ENCODE measurements around the gene NEURL1B.

The NEURL1B gene

GRCh38 chr5:172715931-172716682 lies 75.0 kb downstream of the NEURL1B start:
- DNase-seq (ENCODE audit: low spot score) = no peak

GRCh38 chr5:172716796-172717313 lies 75.8 kb downstream of the NEURL1B start:
- DNase-seq (ENCODE audit: low spot score) = peak; percentile 55

- DNase-seq (ENCODE audit: low spot score) = no peak
These were observed 76.6 kb downstream of the NEURL1B start for GRCh38 chr5:172717481-172718195.

GRCh38 chr5:172718527-172719114 lies 77.6 kb downstream of the NEURL1B start:
- DNase-seq (ENCODE audit: low spot score) = no peak

- no peak for DNase-seq (ENCODE audit: low spot score)
These were observed 78.1 kb downstream of the NEURL1B start for GRCh38 chr5:172719211-172719610.

- DNase-seq (ENCODE audit: low spot score) = no peak
These were observed 79.6 kb downstream of the NEURL1B start for GRCh38 chr5:172720655-172721054.

- DNase-seq (ENCODE audit: low spot score) = no peak
These were observed 80.6 kb downstream of the NEURL1B start for GRCh38 chr5:172721455-172722326.

GRCh38 chr5:172722327-172722815 lies 81.3 kb downstream of the NEURL1B start:
- no peak for DNase-seq (ENCODE audit: low spot score)

- DNase-seq (ENCODE audit: low spot score) = no peak
These were observed 82.4 kb downstream of the NEURL1B start for GRCh38 chr5:172723508-172723907.

GRCh38 chr5:172724242-172725183 lies 83.5 kb downstream of the NEURL1B start:
- no peak for DNase-seq (ENCODE audit: low spot score)

- no peak for DNase-seq (ENCODE audit: low spot score)
These were observed 84.2 kb downstream of the NEURL1B start for GRCh38 chr5:172725273-172725672.

- DNase-seq (ENCODE audit: low spot score) = no peak
These were observed 84.7 kb downstream of the NEURL1B start for GRCh38 chr5:172725785-172726184.

- no peak for DNase-seq (ENCODE audit: low spot score)
These were observed 85.9 kb downstream of the NEURL1B start for GRCh38 chr5:172726966-172727365.

GRCh38 chr5:172727551-172727950 lies 86.5 kb downstream of the NEURL1B start:
- DNase-seq (ENCODE audit: low spot score) = no peak

- no peak for DNase-seq (ENCODE audit: low spot score)
These were observed 87.6 kb downstream of the NEURL1B start for GRCh38 chr5:172728481-172729241.

GRCh38 chr5:172729588-172729987 lies 88.5 kb downstream of the NEURL1B start:
- no peak for DNase-seq (ENCODE audit: low spot score)

GRCh38 chr5:172730222-172730621 lies 89.2 kb downstream of the NEURL1B start:
- no peak for DNase-seq (ENCODE audit: low spot score)

GRCh38 chr5:172730981-172731679 lies 90.1 kb downstream of the NEURL1B start:
- DNase-seq (ENCODE audit: low spot score) = peak; percentile 61

GRCh38 chr5:172731680-172732074 lies 90.6 kb downstream of the NEURL1B start:
- no peak for DNase-seq (ENCODE audit: low spot score)

Measured in HuH-7.5 (cell line).